NB4 (cell line): Measurements from ENCODE around the gene CDC42BPA.

Experiments
- DNase-seq: peaks from one replicate; pipeline ENCODE4 v3.0.0; 2010; ENCODE audit warnings: low read depth
- H3K4me3 ChIP-seq: one replicate; pipeline ENCODE4 v1.5.1; 2011; ENCODE audit warnings: mild to moderate bottlenecking, low read depth, low read length, moderate library complexity
- MYC ChIP-seq: IDR thresholded peaks from 2 replicates; pipeline ENCODE4 v1.6.1; 2011; ENCODE audit warnings: low read depth, low read length
- POLR2A ChIP-seq: IDR thresholded peaks from 2 replicates; pipeline ENCODE4 v1.6.1; 2011; ENCODE audit warnings: mild to moderate bottlenecking; ENCODE audit not compliant: insufficient read length; ENCODE audit errors: extremely low read depth
- TF ChIP-seq, protein P1 (sequence below): IDR thresholded peaks from one replicate; pipeline ENCODE4 v1.5.1; 2012; ENCODE audit warnings: low read depth, low read length
- TF ChIP-seq, protein P2 (sequence below): IDR thresholded peaks from 2 replicates; pipeline ENCODE4 v1.6.1; 2011; ENCODE audit warnings: low read depth, low read length

Gene CDC42BPA

DNA sequence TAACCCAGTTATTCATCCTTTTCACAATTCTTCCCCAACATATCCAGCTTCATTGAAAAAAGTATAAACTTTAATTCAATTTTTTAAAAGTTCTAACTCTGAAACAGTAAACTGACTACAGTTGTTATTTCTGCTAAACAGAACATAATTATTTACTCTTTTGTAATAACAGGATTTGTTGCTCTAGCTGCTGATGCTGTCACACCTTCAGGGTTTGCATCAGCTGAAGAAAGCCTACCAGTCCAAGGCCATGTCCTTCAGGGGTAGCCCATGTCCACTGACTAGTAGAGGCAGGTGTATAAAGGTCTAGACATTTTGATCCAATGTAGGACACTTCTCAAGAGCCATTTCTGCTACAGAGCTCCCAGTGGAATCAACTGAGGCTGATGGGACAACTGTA lies 107.7 kb downstream of the CDC42BPA start:
- no peak for DNase-seq
- TF ChIP-seq POLR2A (no peak), MYC (no peak)
- TF ChIP-seq, protein P1, sequence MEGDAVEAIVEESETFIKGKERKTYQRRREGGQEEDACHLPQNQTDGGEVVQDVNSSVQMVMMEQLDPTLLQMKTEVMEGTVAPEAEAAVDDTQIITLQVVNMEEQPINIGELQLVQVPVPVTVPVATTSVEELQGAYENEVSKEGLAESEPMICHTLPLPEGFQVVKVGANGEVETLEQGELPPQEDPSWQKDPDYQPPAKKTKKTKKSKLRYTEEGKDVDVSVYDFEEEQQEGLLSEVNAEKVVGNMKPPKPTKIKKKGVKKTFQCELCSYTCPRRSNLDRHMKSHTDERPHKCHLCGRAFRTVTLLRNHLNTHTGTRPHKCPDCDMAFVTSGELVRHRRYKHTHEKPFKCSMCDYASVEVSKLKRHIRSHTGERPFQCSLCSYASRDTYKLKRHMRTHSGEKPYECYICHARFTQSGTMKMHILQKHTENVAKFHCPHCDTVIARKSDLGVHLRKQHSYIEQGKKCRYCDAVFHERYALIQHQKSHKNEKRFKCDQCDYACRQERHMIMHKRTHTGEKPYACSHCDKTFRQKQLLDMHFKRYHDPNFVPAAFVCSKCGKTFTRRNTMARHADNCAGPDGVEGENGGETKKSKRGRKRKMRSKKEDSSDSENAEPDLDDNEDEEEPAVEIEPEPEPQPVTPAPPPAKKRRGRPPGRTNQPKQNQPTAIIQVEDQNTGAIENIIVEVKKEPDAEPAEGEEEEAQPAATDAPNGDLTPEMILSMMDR, result no peak
- TF ChIP-seq, protein P2, sequence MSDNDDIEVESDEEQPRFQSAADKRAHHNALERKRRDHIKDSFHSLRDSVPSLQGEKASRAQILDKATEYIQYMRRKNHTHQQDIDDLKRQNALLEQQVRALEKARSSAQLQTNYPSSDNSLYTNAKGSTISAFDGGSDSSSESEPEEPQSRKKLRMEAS, result no peak
- H3K4me3 ChIP-seq, result no peak overlapping the region

DNA sequence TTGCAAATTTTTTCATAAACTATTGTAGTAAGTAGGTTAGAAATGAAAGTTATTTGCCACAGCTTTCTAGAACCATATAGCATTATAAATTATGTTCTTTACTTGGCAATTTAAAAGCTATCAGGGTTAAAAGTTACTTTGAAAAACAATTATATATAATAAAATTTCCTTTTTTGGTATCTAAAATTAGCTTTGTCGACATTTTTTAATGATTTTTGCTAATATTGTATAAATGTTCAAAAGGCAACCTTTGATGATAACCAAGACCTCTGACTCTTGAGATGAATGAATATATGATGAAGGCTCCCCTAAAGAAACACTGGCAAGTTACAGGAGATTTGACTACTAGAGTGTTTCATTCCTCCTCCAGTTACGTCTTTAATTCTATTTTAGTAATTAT lies 121.2 kb downstream of the CDC42BPA start:
- no peak for TF ChIP-seq POLR2A
- no peak for DNase-seq
- H3K4me3 ChIP-seq, result no peak overlapping the region

DNA sequence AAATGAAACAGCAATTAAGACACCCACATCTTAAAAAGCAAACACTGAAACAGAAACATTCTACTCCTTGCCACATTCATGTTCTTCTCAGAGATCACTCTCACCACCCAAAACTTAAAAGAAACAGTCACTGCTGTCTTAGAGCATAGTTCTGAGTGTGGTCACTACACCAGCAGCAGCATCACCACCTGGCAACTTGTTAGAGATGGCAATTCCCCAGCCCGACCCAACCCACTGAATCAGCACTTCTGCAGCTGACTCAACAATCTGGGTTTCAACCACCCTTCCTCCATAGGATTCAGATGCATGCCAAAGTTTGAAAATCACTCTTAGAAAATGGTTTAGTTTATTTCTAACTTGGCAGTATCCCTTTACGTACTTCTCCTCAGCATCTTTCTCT lies 126.1 kb downstream of the CDC42BPA start:
- DNase-seq, result peak; percentile 7
- TF ChIP-seq, protein P2, result no peak
- TF ChIP-seq POLR2A (no peak), MYC (no peak)
- TF ChIP-seq, protein P1, result no peak
- no peak overlapping the region for H3K4me3 ChIP-seq

DNA sequence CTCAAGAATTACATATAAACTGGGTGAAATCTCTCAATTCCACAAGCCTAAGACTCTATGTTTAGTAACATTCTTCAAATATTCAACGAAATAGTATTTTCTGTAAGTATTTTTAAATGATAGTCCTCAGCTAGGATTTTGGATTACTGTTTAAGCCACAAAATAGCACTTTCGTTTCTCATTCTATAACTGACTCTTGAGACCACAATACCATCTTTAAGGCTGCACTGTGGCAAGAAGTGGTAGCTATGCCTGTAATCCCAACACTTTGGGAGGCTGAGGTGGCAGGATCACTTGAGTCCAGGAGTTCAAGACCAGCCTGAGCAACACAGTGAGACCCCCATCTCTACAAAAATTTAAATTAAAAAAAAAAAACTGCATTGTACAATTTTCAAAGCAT lies 126.7 kb downstream of the CDC42BPA start:
- no peak overlapping the region for H3K4me3 ChIP-seq
- no peak for TF ChIP-seq MYC
- TF ChIP-seq, protein P2, result no peak
- TF ChIP-seq POLR2A, result no peak
- TF ChIP-seq, protein P1, result no peak
- DNase-seq, result no peak

DNA sequence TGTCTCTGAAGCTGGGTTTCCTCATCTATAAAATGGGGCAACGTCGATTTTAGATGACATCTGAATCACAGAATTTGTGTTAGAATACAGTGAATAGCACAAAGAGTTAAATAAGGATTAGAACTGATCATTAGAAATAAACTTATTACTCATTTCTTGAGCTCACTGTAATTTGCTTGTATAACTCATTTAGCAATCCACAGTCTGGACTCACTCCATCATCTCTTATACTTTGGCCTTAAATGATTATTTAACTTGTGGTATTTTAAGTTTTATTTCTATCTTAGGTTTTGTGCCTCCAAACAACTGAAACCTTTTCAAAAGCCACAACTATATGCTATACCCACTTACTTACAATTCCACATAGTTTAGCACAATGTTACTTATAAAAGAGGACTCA lies 128.0 kb downstream of the CDC42BPA start:
- H3K4me3 ChIP-seq, result no peak overlapping the region
- TF ChIP-seq POLR2A (no peak), MYC (no peak)
- TF ChIP-seq, protein P1, result no peak
- TF ChIP-seq, protein P2, result no peak
- no peak for DNase-seq

DNA sequence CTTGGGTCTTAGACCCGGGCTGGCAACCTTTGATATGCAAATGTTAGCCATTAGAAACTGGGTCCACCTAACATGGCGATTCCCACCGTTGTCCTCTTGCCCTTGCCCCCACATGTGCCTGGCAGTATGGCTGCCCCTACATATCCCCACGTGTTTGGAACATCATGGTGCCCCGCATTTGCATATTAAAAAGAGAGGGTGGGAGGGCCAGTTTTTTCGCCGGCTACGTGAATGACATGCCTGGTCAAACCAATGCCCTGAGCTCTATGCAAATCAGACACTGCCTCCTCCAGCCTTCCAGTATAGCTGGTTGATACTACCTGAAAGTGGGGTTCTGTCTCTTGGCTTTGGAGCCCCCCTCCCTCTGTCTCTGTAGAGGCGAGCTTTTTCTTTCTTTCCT lies 133.0 kb downstream of the CDC42BPA start:
- DNase-seq, result no peak
- TF ChIP-seq POLR2A (no peak), MYC (no peak)
- TF ChIP-seq, protein P1, result no peak
- TF ChIP-seq, protein P2, result no peak
- no peak overlapping the region for H3K4me3 ChIP-seq
